Measurements from ENCODE around the gene PRUNE2.
A peak's percentile ranks its signal among the peaks of the same experiment; 100 is the strongest.

The PRUNE2 gene

DNA sequence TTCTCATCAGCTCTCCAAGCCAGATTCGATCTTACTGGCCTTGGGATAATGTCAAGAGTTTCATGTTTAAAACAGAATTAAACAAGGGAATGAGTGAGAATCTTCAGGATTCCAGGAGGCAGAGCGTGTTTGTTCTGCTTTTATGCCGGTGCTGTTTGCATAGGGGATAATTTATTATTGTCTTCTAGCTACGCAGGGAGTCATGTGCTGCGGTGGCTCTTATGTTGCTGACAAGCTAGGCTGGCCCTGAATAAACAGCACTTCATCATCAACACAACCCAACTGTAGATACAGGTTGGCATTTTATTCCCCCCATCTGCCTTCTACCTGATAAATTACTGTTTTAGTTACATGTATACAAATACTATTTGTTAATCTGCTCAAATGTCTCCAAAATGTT lies 188.7 kb downstream of the PRUNE2 start:
- Histone ChIP-seq H3K4me3 (ENCODE audit: low read length) (no peak overlapping the region), H3K36me3 (ENCODE audit: control insufficient read depth, insufficient read depth, low read length) (no peaks in the 10 kb centered on the region), H3K4me1 (ENCODE audit: control insufficient read depth, low read depth, low read length) (peaks cover 2% of the 10 kb centered on the region), H2AK5ac (ENCODE audit: low read length) (no peak overlapping the region), H2BK15ac (replicated peaks; ENCODE audit: low read depth) (no peak overlapping the region), H3K4me2 (ENCODE audit: low read length) (no peak overlapping the region), H3K27ac (ENCODE audit: low read depth, low read length) (no peak overlapping the region), H3K56ac (ENCODE audit: low read length) (no peak overlapping the region), H2BK120ac (ENCODE audit: low read depth, low read length) (no peak overlapping the region), H3K27me3 (ENCODE audit: insufficient read depth, low read length, poor library complexity) (no peaks in the 10 kb centered on the region), H3K4ac (ENCODE audit: low read depth, low read length) (no peak overlapping the region), H3K9ac (ENCODE audit: low read length) (no peak overlapping the region), H4K5ac (ENCODE audit: low read length) (no peak overlapping the region), H3K79me1 (ENCODE audit: low read length) (no peaks in the 10 kb centered on the region), H4K8ac (ENCODE audit: low read depth, low read length) (no peak overlapping the region), H3K79me2 (ENCODE audit: control insufficient read depth, insufficient read depth, low read length) (no peaks in the 10 kb centered on the region), H3K18ac (ENCODE audit: low read length) (no peak overlapping the region), H3K23ac (ENCODE audit: low read length) (no peak overlapping the region), H2BK5ac (ENCODE audit: low read length) (no peak overlapping the region)
- no peak for DNase-seq
- no CpG with 5 or more reads among the region's 5 CpGs for WGBS (ENCODE audit: extremely low coverage, insufficient coverage, low lambda C conversion rate)

- Histone ChIP-seq H3K23ac (ENCODE audit: low read length) (no peak overlapping the region), H3K36me3 (ENCODE audit: control insufficient read depth, insufficient read depth, low read length) (no peaks in the 10 kb centered on the region), H3K18ac (ENCODE audit: low read length) (no peak overlapping the region), H3K79me2 (ENCODE audit: control insufficient read depth, insufficient read depth, low read length) (no peaks in the 10 kb centered on the region), H3K79me1 (ENCODE audit: low read length) (no peaks in the 10 kb centered on the region), H4K8ac (ENCODE audit: low read depth, low read length) (no peak overlapping the region), H3K4me2 (ENCODE audit: low read length) (no peak overlapping the region), H4K5ac (ENCODE audit: low read length) (no peak overlapping the region), H2BK5ac (ENCODE audit: low read length) (no peak overlapping the region), H3K4ac (ENCODE audit: low read depth, low read length) (no peak overlapping the region), H3K27ac (ENCODE audit: low read depth, low read length) (no peak overlapping the region), H2AK5ac (ENCODE audit: low read length) (no peak overlapping the region), H3K27me3 (ENCODE audit: insufficient read depth, low read length, poor library complexity) (no peaks in the 10 kb centered on the region), H3K4me3 (ENCODE audit: low read length) (no peak overlapping the region), H3K9ac (ENCODE audit: low read length) (no peak overlapping the region), H2BK120ac (ENCODE audit: low read depth, low read length) (no peak overlapping the region), H2BK15ac (replicated peaks; ENCODE audit: low read depth) (no peak overlapping the region), H3K4me1 (ENCODE audit: control insufficient read depth, low read depth, low read length) (peaks cover 2% of the 10 kb centered on the region), H3K56ac (ENCODE audit: low read length) (no peak overlapping the region)
- WGBS (ENCODE audit: extremely low coverage, insufficient coverage, low lambda C conversion rate), result no CpG with 5 or more reads among the region's 7 CpGs
- no peak for DNase-seq
Measured at GRCh38 chr9:76716085-76716672, 189.7 kb downstream of the PRUNE2 start.

GRCh38 chr9:76713381-76713780 lies 192.5 kb downstream of the PRUNE2 start:
- H2BK5ac ChIP-seq (ENCODE audit: low read length), result no peak overlapping the region
- peaks cover 2% of the 10 kb centered on the region for H3K4me1 ChIP-seq (ENCODE audit: control insufficient read depth, low read depth, low read length)
- no peak overlapping the region for H4K8ac ChIP-seq (ENCODE audit: low read depth, low read length)
- H3K4me2 ChIP-seq (ENCODE audit: low read length), result no peak overlapping the region
- no peak overlapping the region for H3K4ac ChIP-seq (ENCODE audit: low read depth, low read length)
- no peak overlapping the region for H2AK5ac ChIP-seq (ENCODE audit: low read length)
- no peaks in the 10 kb centered on the region for H3K27me3 ChIP-seq (ENCODE audit: insufficient read depth, low read length, poor library complexity)
- H3K79me1 ChIP-seq (ENCODE audit: low read length), result no peaks in the 10 kb centered on the region
- no peak overlapping the region for H2BK15ac ChIP-seq (replicated peaks; ENCODE audit: low read depth)
- DNase-seq, result no peak
- no peak overlapping the region for H4K5ac ChIP-seq (ENCODE audit: low read length)
- WGBS (ENCODE audit: extremely low coverage, insufficient coverage, low lambda C conversion rate), result no CpG with 5 or more reads among the region's 5 CpGs
- H3K79me2 ChIP-seq (ENCODE audit: control insufficient read depth, insufficient read depth, low read length), result no peaks in the 10 kb centered on the region
- no peaks in the 10 kb centered on the region for H3K36me3 ChIP-seq (ENCODE audit: control insufficient read depth, insufficient read depth, low read length)
- no peak overlapping the region for H3K4me3 ChIP-seq (ENCODE audit: low read length)
- H2BK120ac ChIP-seq (ENCODE audit: low read depth, low read length), result no peak overlapping the region
- H3K18ac ChIP-seq (ENCODE audit: low read length), result no peak overlapping the region
- H3K9ac ChIP-seq (ENCODE audit: low read length), result no peak overlapping the region
- no peak overlapping the region for H3K56ac ChIP-seq (ENCODE audit: low read length)
- H3K27ac ChIP-seq (ENCODE audit: low read depth, low read length), result no peak overlapping the region
- H3K23ac ChIP-seq (ENCODE audit: low read length), result no peak overlapping the region

- H3K4me3 ChIP-seq (ENCODE audit: low read length), result no peak overlapping the region
- no peak overlapping the region for H3K4ac ChIP-seq (ENCODE audit: low read depth, low read length)
- no CpG with 5 or more reads among the region's 9 CpGs for WGBS (ENCODE audit: extremely low coverage, insufficient coverage, low lambda C conversion rate)
- no peak overlapping the region for H4K5ac ChIP-seq (ENCODE audit: low read length)
- H3K23ac ChIP-seq (ENCODE audit: low read length), result no peak overlapping the region
- H3K4me2 ChIP-seq (ENCODE audit: low read length), result no peak overlapping the region
- H3K18ac ChIP-seq (ENCODE audit: low read length), result no peak overlapping the region
- no peaks in the 10 kb centered on the region for H3K79me2 ChIP-seq (ENCODE audit: control insufficient read depth, insufficient read depth, low read length)
- no peak for DNase-seq
- H3K36me3 ChIP-seq (ENCODE audit: control insufficient read depth, insufficient read depth, low read length), result no peaks in the 10 kb centered on the region
- H3K4me1 ChIP-seq (ENCODE audit: control insufficient read depth, low read depth, low read length), result no peaks in the 10 kb centered on the region
- H3K56ac ChIP-seq (ENCODE audit: low read length), result no peak overlapping the region
- no peak overlapping the region for H2BK15ac ChIP-seq (replicated peaks; ENCODE audit: low read depth)
- no peak overlapping the region for H3K9ac ChIP-seq (ENCODE audit: low read length)
- no peak overlapping the region for H2AK5ac ChIP-seq (ENCODE audit: low read length)
- H2BK120ac ChIP-seq (ENCODE audit: low read depth, low read length), result no peak overlapping the region
- no peaks in the 10 kb centered on the region for H3K79me1 ChIP-seq (ENCODE audit: low read length)
- no peak overlapping the region for H3K27ac ChIP-seq (ENCODE audit: low read depth, low read length)
- no peak overlapping the region for H2BK5ac ChIP-seq (ENCODE audit: low read length)
- H3K27me3 ChIP-seq (ENCODE audit: insufficient read depth, low read length, poor library complexity), result no peaks in the 10 kb centered on the region
- no peak overlapping the region for H4K8ac ChIP-seq (ENCODE audit: low read depth, low read length)
Measured at GRCh38 chr9:76709020-76709419, 196.9 kb downstream of the PRUNE2 start.

DNA sequence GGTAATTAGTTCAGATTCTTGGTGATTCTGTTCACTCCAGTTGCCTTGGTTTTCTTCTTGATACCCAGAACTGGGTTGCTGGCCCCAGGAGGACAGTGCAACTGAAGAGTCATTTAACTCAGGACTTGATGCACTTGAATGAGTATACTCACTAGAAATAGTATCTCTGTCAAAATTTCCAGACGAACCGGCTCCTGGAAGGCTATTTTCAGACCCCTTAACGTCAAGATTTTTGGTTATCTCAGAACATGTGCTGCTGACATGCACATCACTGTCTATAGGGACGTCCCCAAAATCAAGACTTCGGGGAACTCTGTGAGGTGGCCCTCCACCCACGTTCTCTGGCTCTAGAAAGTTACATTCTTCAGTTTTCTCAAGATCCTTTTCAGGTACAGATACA lies 198.4 kb downstream of the PRUNE2 start:
- no peak overlapping the region for H2BK120ac ChIP-seq (ENCODE audit: low read depth, low read length)
- H2BK15ac ChIP-seq (replicated peaks; ENCODE audit: low read depth), result no peak overlapping the region
- H3K18ac ChIP-seq (ENCODE audit: low read length), result no peak overlapping the region
- H3K27ac ChIP-seq (ENCODE audit: low read depth, low read length), result no peak overlapping the region
- H3K23ac ChIP-seq (ENCODE audit: low read length), result no peak overlapping the region
- H2BK5ac ChIP-seq (ENCODE audit: low read length), result no peak overlapping the region
- no peak overlapping the region for H3K4ac ChIP-seq (ENCODE audit: low read depth, low read length)
- H3K79me2 ChIP-seq (ENCODE audit: control insufficient read depth, insufficient read depth, low read length), result no peaks in the 10 kb centered on the region
- H3K4me2 ChIP-seq (ENCODE audit: low read length), result no peak overlapping the region
- DNase-seq, result no peak
- H3K56ac ChIP-seq (ENCODE audit: low read length), result no peak overlapping the region
- H3K4me1 ChIP-seq (ENCODE audit: control insufficient read depth, low read depth, low read length), result no peaks in the 10 kb centered on the region
- no peaks in the 10 kb centered on the region for H3K27me3 ChIP-seq (ENCODE audit: insufficient read depth, low read length, poor library complexity)
- no peak overlapping the region for H2AK5ac ChIP-seq (ENCODE audit: low read length)
- H3K9ac ChIP-seq (ENCODE audit: low read length), result no peak overlapping the region
- no peak overlapping the region for H4K8ac ChIP-seq (ENCODE audit: low read depth, low read length)
- H4K5ac ChIP-seq (ENCODE audit: low read length), result no peak overlapping the region
- no CpG with 5 or more reads among the region's 6 CpGs for WGBS (ENCODE audit: extremely low coverage, insufficient coverage, low lambda C conversion rate)
- H3K36me3 ChIP-seq (ENCODE audit: control insufficient read depth, insufficient read depth, low read length), result no peaks in the 10 kb centered on the region
- no peak overlapping the region for H3K4me3 ChIP-seq (ENCODE audit: low read length)
- no peaks in the 10 kb centered on the region for H3K79me1 ChIP-seq (ENCODE audit: low read length)

- H3K4ac ChIP-seq (ENCODE audit: low read depth, low read length), result no peak overlapping the region
- no peak overlapping the region for H3K4me3 ChIP-seq (ENCODE audit: low read length)
- no peak overlapping the region for H4K8ac ChIP-seq (ENCODE audit: low read depth, low read length)
- H3K4me1 ChIP-seq (ENCODE audit: control insufficient read depth, low read depth, low read length), result peaks cover 3% of the 10 kb centered on the region
- no peak overlapping the region for H3K4me2 ChIP-seq (ENCODE audit: low read length)
- H3K23ac ChIP-seq (ENCODE audit: low read length), result no peak overlapping the region
- H2AK5ac ChIP-seq (ENCODE audit: low read length), result no peak overlapping the region
- WGBS (ENCODE audit: extremely low coverage, insufficient coverage, low lambda C conversion rate), result no CpG with 5 or more reads among the region's 9 CpGs
- no peak overlapping the region for H4K5ac ChIP-seq (ENCODE audit: low read length)
- H3K18ac ChIP-seq (ENCODE audit: low read length), result no peak overlapping the region
- H2BK15ac ChIP-seq (replicated peaks; ENCODE audit: low read depth), result no peak overlapping the region
- H3K9ac ChIP-seq (ENCODE audit: low read length), result no peak overlapping the region
- H3K79me1 ChIP-seq (ENCODE audit: low read length), result no peaks in the 10 kb centered on the region
- no peak overlapping the region for H3K27ac ChIP-seq (ENCODE audit: low read depth, low read length)
- H3K27me3 ChIP-seq (ENCODE audit: insufficient read depth, low read length, poor library complexity), result no peaks in the 10 kb centered on the region
- no peaks in the 10 kb centered on the region for H3K79me2 ChIP-seq (ENCODE audit: control insufficient read depth, insufficient read depth, low read length)
- no peak overlapping the region for H2BK5ac ChIP-seq (ENCODE audit: low read length)
- no peak overlapping the region for H3K56ac ChIP-seq (ENCODE audit: low read length)
- no peaks in the 10 kb centered on the region for H3K36me3 ChIP-seq (ENCODE audit: control insufficient read depth, insufficient read depth, low read length)
- H2BK120ac ChIP-seq (ENCODE audit: low read depth, low read length), result no peak overlapping the region
- DNase-seq, result peak; percentile 87
Measured at GRCh38 chr9:76704593-76705204, 201.2 kb downstream of the PRUNE2 start.
